Measurements from ENCODE around the gene LMBRD2.
"Not testable (repeated sequence)": the region's sequence is repeated elsewhere in the genome, so short reads cannot be mapped to it uniquely, and the experiment has no call there.

The LMBRD2 gene

DNA sequence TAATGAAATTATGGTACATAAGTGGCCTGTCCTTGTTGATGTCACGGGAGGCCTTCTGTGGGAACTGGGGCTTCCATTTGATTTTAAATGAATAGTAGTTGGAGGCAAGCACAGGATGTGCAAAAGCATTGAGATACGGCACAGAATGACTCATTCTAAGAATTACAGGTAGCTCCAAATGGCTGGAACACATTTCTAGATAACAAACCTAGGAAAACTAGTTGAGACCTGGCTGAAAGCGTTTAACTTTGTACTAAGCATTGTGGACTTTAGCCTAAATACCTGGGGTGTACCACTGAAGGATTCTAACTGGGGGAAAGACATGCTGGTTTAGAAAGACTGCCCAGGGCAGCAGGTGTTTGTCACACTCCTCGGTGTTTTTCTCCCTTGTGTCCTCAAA lies 9.7 kb upstream of the LMBRD2 start:
- no peak for DNase-seq (ENCODE audit: low read depth)

DNA sequence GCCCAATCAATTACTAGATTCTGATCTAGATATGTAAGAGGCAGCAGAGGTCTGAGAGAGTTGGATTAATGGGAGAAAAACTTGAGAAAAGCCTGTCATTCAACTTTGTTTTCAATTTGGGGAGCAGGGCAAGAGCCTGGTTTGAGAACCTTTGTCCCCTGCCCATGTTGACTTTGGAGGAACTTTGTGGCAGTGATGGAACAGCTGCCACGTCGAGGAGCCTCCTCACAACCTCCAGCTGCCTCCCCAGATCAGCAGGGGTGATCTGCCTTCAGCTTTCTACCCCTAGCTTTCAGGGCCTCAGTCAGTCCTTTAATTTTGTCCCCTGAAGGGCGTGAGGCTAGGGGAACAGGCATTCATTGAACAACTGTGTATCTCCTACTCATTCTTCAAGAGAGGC lies 8.9 kb upstream of the LMBRD2 start:
- no peak for DNase-seq (ENCODE audit: low read depth)

DNA sequence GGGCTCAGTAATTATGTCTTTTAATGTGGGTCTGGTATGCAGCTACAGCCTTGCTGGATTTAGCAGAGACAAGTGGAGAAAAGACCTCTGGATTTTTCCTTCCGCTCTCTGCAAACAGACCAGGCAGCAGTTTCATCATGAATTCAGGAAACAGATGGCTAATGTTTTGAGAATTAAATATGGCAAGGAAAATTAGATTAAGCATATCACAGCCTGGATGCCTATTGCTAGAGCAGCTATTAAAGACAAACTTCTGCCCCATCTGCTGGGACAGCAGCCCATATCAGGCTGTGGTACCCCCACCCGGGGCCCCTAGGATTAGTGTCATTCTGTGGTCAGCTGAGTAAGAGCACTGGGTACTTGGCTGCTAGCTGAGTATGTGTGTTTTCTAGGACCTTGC lies 6.5 kb upstream of the LMBRD2 start:
- DNase-seq (ENCODE audit: low read depth), result no peak

DNA sequence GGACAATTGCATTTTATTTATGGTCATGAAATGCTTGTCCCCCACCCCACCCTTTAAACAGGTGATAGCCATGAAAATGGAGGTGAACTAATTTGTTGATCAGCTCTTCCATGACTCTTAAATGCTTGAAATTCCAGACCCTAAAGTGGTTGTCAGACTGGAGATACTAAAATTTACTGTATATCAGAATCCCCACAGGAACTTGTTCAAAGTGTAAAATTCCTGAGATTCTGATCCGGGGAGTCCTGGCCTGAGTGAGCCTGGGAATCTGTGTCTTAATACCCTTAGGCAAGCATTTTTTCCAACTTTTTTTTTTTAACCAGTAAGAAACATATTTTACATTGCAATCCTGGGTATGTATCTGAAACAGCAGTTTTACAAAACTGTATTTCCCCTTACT lies 4.9 kb upstream of the LMBRD2 start:
- peak; percentile 26 for DNase-seq (ENCODE audit: low read depth)

DNA sequence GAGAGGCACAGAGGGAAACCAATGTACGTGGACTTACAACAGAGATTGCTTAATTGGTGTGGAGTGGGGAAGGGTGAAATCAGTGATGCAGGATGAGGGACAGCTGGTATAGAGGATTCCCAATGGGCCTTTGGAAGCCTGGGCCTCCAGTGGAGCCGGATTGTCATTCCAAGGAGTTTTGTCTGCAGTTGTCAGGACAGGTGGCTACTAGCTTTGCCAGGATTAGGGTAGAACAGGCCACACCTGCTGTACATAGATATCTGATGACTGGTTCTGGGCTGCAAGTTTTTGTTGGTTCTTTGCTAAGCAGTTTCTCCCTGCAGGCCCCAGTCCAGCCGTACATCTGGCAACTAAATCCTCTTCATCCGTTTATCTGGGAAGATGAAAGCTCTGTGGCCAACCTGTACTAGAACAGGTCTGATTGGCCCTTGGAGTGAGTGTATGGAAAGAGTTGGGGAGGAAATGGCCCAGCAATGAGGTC lies 4.5 kb upstream of the LMBRD2 start:
- no peak for DNase-seq (ENCODE audit: low read depth)

DNA sequence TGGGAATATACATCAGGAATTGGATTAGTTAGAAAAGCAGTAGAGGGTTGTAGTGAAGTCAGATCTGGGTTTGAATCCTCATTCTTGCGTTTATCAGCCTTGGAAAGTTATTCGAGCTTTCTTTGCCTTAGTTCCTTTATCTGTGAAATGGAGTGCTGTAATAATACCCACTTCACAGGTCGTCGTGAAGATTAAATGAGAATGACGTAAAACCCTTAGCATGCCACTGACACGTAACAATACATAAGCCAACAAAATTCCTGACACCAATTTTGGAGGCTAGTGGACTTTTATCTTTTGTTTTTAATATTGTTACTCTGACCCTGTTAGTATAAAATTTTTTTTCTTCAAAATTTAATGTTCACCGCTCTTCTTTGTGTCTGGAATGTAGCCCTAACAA lies 3.6 kb upstream of the LMBRD2 start:
- no peak for DNase-seq (ENCODE audit: low read depth)

DNA sequence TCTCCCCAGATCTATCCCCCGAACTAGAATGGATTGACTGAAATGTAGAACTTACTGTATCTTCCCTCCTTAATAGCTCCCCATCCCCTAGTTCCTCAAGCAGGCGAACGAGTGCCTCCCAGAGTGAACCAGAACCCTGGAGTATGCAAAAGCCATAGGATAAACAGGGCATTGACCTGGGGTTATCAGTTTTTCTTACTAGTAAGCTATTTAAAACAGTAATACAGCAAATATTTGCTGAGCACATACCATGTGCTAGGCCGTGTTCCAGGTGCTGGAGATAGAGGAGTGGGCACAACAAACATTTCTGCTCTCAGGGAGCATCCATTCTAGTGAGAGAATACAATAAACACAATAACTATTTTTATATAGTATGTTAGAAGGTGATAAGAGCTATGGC lies 2.0 kb upstream of the LMBRD2 start:
- no peak for DNase-seq (ENCODE audit: low read depth)

DNA sequence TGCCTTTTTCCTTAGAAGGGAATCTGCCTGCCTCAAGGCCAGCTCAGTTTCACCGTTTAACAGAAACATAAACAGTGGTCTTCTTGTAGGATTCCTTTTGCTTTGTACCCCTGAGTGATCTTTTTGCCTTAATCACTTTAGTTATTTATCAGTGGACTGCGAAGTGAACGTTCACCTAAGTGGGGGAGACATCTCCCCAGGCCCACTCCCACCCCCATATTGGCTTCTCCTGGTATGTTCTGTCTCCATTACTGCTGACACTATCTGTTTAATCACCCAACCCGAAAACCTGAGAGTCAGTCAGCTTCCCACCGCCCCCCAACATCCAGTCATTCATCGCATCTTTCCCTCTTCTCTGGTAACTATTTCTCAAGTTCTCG lies 1.6 kb upstream of the LMBRD2 start:
- DNase-seq (ENCODE audit: low read depth), result no peak

DNA sequence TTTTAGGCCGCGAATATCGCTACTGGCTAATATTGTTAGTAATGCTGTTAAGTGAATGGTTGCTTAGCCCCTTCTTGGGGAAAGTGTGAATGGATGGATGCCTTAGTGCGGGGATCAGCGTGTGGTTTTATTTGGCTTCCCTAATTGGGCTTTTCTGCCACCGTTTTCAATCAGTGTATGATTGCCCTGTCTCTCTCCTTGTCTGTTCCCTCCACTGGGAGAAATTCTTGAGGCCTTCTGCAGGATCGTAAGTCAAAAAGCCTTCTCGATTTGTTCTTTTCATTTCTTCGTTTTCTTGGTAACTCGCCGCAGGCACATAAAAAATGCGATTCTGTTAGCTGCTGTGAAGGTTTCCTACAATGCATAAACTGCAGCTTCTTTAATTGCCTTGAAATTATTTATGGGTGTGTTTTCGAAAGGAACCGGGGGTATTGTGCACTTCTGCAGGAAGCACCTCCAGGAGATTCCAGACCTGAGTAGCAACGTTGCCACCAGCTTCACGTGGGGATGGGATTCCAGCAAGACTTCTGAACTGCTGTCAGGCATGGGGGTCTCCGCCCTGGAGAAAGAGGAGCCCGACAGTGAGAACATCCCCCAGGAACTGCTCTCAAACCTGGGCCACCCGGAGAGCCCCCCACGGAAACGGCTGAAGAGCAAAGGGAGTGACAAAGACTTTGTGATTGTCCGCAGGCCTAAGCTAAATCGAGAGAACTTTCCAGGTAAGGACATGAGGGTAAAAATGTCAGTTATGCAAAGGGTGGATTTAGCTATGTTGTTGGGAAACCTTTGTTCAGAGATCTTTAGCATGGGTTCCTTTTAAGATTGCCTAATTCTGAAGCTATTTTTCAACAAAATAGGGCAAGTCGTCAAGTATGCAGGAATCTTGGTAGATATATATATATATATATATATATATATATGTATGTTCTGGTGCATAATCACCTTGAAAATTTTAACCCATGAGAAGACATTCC lies 924 bp upstream of the LMBRD2 start:
- DNase-seq (ENCODE audit: low read depth), result peak; percentile 7

DNA sequence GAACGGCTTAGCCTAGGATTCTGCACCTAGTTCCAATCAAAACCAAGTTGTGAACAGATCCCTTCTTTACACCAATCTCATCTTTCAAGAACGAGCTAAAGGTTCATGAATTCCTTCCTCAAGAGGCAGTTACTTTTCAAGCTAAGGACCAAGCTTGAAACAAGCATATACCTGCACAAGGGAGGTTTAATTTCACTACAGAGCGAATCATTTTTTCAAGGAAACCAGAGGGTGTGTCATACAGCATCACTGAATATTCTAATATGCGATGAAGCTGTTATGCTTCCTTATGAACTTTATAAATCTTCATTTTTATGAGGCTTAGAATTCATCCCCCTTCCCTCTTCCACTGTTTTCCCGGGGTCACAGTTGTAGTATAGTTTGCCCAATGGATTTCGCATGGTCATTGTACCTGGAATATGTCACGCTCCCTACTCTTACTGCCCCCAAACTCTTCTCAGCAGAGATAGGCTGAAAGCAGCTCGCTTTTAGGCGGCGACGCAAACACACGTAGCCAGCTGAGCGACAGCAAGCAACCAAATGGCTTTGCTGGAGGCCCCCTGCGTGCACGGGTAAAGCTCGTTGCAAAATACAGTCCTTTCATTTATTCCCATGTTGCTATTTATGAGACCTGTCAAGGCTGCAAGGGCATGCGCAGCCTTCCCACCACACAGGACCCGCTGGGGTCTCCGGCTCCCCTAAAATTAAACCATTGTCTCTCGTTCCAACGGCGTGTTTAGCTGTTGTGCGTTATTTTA lies 832 bp downstream of the LMBRD2 start:
- DNase-seq (ENCODE audit: low read depth), result peak; percentile 48

DNA sequence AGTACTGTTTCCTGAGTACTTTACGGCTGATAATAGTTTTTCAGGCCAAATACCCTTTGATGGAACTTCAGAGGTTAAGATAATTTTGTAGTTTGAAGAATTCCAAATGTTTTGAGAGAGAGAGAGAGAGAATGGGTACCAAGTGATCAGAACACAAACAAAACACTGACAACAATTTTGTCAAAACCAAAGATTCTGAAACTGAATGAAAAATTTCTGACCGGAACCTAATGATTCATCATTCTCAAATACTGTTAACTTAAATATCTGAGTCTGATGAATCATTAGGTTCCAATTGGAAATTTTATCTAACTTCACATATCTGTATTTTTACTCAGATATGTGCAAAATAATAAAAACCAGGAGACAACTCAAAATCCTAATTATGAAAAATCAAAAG lies 4.0 kb downstream of the LMBRD2 start:
- no peak for DNase-seq (ENCODE audit: low read depth)

DNA sequence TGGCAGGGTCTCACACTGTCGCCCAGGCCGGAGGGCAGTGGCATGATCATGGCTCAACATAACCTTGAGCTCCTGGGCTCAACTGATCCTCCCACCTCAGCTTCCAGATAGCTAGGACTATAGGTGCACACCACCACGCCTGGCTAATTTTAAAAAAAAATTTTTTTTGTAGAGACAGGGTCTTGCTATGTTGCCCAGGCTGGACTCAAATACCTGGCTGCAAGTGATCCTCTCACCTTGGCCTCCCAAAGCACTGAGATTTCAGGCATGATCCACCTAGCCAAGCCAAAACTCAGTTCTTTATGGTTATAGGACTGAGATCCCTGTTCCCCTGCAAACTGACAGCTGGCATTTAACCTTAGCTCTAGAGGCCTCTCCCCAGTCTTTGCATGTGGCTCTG lies 5.3 kb downstream of the LMBRD2 start:
- DNase-seq (ENCODE audit: low read depth), result no peak

DNA sequence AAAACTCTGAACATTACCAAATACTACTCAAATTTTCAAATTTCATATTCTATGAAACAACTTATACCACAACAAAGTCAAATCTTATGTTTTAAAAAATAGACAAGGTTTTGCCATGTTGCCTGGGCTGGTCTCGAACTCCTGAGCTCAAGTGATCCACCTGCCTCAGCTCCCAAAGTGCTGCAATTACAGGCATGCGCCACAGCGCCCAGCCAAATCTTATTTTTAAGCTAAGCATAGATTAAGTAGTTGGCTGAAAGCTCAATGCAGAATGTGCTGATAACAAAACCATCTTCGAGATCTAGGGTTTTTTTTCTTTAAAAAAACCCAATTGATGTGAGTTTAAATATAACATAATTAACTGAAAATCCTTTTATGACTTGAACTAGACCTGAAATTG lies 6.4 kb downstream of the LMBRD2 start:
- no peak for DNase-seq (ENCODE audit: low read depth)

DNA sequence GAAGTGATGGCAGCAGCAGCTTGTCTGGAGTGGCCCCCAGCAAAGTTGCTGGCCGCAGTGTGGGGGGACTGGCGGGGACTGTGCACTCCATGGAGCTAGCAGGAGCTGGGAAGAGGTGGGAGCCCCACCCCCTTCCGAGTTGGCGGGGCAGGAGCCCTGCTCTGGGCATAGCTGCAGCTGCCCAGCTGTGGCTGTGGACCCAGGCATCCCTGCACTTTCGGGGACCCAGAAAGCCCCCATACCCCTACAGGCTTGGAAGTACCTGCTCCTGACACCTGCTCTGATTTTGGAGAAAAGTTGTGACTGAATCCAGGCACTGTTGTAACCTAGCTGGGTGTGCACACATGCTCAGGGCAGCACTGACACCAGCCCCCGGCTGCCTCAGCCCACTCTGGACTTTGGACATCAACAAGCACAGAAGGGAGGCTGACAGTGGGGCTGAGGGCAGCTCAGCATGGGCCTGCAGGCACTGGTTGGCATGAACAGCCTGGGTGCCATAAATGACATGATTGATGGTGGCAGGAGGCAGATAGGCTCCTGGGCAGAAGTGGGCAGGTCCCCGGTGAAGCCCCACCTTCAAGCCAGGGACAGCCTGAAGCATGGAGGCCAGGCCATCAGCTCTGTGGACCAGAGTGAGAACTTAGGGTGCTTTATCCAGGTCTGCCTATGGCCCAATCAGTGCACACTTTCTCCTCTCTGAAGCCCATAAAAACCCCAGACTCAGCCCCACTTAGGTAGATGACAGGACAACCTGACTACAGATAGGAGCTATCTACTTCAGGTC lies 12.6 kb downstream of the LMBRD2 start:
- no peak for DNase-seq (ENCODE audit: low read depth)

DNA sequence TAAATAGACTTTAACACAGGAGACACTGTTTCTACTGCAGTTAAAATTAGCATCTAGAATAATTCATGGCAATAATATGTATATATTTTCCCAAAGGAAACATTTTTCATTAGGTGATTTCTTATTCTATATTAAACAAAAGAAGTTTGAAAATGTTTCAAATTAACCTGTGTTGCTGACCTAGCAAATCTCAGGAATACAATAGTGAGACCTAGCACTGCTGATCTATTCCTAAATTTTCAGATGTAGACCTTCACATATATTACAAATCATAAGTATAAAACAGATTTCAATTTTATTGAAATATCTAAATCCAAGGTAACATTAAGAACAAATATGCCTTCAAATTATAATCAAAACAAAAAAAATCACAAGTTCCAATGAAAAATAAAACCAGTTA lies 15.1 kb downstream of the LMBRD2 start:
- DNase-seq (ENCODE audit: low read depth), result no peak

DNA sequence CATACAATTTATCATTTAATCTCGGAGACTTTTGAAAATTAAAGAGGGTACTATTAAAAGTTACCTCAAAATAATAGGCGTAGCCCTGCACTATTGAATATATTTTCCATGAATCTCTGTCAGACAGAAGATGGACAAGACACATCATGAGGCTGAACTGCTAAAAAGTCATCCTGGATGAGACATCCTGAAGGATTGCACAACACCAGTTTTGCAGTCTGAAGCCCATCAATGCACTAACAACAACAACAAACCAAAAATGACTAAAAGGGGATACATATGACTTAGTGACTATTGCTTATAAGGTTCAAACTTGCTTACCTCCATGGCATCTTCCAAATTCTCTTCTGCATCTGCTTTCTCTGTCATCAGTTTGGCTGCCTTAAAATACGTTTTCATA lies 15.7 kb downstream of the LMBRD2 start:
- DNase-seq (ENCODE audit: low read depth), result no peak

DNA sequence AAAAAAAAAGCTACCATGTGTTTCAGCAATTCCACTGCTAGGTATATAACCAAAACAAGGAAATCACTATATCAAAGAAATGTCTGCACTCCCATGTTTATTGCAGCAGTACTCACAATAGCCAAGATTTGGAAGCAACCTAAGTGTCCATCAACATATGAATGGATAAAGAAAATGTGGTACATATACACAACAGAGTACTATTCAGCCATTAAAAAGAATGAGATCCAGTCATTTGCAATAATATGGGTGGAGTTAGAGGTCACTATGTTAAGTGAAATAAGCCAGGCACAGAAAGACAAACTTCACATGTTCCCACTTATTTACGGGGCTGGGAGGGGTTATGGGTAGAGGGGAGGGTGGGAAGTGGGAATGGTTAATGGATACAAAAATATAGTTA lies 18.7 kb downstream of the LMBRD2 start:
- not testable (repeated sequence) for DNase-seq (ENCODE audit: low read depth)

DNA sequence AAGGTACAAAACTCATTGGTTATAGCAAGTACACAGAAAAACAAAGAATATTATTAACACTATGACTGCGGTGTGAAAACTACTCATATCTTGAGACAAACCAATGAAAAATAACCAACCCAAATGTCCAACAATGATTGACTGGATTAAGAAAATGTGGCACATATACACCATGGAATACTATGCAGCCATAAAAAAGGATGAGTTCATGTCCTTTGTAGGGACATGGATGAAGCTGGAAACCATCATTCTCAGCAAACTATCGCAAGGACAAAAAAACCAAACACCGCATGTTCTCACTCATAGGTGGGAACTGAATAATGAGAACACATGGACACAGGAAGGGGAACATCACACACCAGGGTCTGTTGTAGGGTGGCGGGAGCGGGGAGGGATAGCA lies 22.0 kb downstream of the LMBRD2 start:
- not testable (repeated sequence) for DNase-seq (ENCODE audit: low read depth)

DNA sequence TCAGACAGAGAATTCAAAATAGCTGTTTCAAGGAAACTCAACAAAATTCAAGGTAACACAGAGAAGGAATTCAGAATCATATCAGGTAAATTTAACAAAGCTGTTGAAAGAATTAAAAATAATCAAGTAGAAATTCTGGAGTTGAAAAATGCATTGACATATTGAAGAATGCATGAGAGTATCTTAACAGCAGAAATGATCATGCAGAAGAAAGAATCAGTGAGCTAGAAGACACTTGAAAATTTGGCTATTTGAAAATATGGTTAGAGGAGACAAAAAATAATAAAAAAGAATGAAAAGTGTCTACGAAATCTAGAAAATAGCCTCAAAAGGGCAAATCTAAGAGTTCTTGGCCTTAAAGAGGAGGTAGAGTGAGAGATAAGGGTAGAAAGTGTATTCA lies 22.9 kb downstream of the LMBRD2 start:
- no peak for DNase-seq (ENCODE audit: low read depth)

DNA sequence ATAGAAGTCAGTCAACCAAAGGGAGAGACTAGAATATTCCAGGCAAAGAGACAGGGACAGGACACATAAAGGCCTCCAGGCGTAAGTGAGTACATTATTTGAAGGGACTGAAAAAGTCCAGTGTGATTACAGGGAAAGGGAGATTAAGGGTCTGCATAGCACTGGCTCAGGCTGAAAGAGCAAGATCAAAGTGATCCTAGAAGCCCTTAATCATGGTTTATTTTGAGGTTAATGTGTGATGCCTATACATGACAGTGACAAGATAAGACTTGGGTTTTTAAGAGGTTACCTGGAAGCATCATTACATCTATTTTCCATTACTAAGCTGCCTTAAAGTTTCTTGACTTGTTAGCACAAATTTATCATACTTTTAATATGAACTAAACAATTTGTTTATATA lies 25.8 kb downstream of the LMBRD2 start:
- DNase-seq (ENCODE audit: low read depth), result no peak

DNA sequence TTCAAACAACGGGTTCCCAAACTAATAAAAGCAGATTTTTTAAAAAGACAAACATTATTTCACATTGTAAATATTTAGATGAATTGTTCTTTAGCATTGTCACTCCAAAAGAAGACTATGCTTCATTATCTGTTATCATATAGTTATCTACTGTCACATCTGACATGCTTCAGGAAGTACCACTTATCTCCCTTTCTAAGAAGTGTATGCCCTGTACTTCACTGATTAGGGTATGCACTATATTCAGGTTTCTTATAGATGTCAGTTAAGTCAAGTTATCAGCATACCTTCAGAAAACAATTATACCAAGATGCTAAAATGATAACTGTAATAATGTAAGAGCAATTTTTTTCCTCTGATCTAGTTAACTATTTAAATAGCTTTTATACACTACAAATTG lies 40.4 kb downstream of the LMBRD2 start:
- no peak for DNase-seq (ENCODE audit: low read depth)

DNA sequence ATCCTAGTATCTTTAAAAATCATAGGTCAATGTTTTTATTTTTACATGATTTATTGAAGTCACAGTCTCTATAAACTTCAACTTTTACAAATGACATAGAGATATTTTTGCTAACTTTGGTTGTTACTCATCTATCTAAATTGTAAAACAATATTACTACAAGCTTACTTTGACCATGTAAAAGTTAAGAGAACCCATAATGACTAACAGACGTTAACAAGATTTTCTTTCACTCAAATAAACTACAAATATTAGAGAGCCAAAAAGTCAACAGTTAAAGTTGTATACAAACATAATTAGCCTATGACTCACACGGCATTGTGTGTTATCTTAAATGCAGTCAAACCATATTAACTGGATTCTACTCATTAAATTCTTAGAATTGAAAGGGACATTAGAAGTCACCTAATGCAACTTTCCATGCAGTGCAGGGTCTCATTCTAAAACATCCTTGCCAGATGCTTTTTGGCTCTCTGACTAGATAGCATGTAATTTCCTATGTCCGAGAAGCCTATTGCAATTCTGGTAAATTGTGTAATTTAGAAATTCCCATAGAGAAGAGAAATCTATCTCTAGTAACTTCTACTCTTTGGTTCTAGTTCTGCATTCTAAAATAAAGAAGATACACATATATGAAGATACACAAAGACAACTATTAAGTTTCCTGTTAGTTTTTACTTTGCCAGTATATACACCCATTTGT lies 42.8 kb downstream of the LMBRD2 start:
- peak; percentile 41 for DNase-seq (ENCODE audit: low read depth)

Measured in fibroblast of gingiva (primary cell).